CD4-positive, alpha-beta T cell (primary cell): ENCODE results near the gene AGAP1. TPM values are rescaled to one million over a fixed set of nuclear protein-coding genes. Genes with fewer than 3 reads are reported as not detected.

ENCODE experiments used
- ATAC-seq: fragments of 200-7000 bp; cut with Tn5 transposase; one replicate; pipeline ENCODE4 v1.10.0; 2022; ENCODE audit warnings: mild to moderate bottlenecking; ENCODE audit not compliant: poor library complexity
- CTCF ChIA-PET: fragments of 350-600 bp; sonication (Branson Sonifier 250); formaldehyde crosslinking; loops from one replicate; lab custom pipeline; 2021; ENCODE audit warnings: antibody characterized with exemption, inconsistent platforms; lab: Charles Lee
- POLR2A ChIA-PET: fragments of 350-600 bp; sonication (Branson Sonifier 250); formaldehyde crosslinking; loops from one replicate; lab custom pipeline; 2021; ENCODE audit warnings: antibody characterized with exemption, inconsistent platforms; lab: Charles Lee
- DNase-seq, 14 experiments: peaks; one replicate each; pipeline ENCODE4 v3.0.0-alpha.2; 2013 to 2020; ENCODE audit warnings: mixed read lengths in 2 of 14
- H3K27ac ChIP-seq, 2 donors: one replicate each; pipeline versions ENCODE4 v1.5.1 to v1.7.0; 2013; ENCODE audit warnings: low read length in 2 of 2, low read depth in 1 of 2, mild to moderate bottlenecking in 1 of 2
- H3K27me3 ChIP-seq, 2 experiments: 1 replicate in 1 of 2; 2 replicates in 1 of 2; pipeline versions ENCODE4 v1.6.1 to v1.7.0; 2013; ENCODE audit warnings: low read length in 2 of 2, control low read depth in 1 of 2, mild to moderate bottlenecking in 1 of 2, moderate library complexity in 1 of 2; ENCODE audit not compliant: insufficient read depth in 2 of 2, control insufficient read depth in 1 of 2
- H3K36me3 ChIP-seq: one replicate; pipeline ENCODE4 v1.6.1; 2013; ENCODE audit warnings: low read length, control low read depth; ENCODE audit not compliant: insufficient read depth
- H3K4me1 ChIP-seq: one replicate; pipeline ENCODE4 v1.6.1; 2013; ENCODE audit warnings: low read length, control low read depth; ENCODE audit not compliant: insufficient read depth
- H3K4me3 ChIP-seq: one replicate; pipeline ENCODE4 v1.5.1; 2013; ENCODE audit warnings: mild to moderate bottlenecking, low read length, moderate library complexity
- H3K9me3 ChIP-seq, 2 experiments: 1 replicate in 1 of 2; 2 replicates in 1 of 2; pipeline versions ENCODE4 v1.6.1 to v1.7.0; 2013; ENCODE audit warnings: low read length in 2 of 2, mild to moderate bottlenecking in 2 of 2, control low read depth in 1 of 2, moderate library complexity in 1 of 2; ENCODE audit not compliant: control insufficient read depth in 1 of 2, insufficient read depth in 1 of 2
- H3K27ac Mint-ChIP-seq: one replicate; pipeline ENCODE4 v1.8.0; 2020; ENCODE audit warnings: mixed read lengths
- H3K27me3 Mint-ChIP-seq: one replicate; pipeline ENCODE4 v1.8.0; 2021; ENCODE audit warnings: mixed read lengths
- H3K36me3 Mint-ChIP-seq: one replicate; pipeline ENCODE4 v1.8.0; 2021; ENCODE audit warnings: low read depth, mixed read lengths
- H3K4me1 Mint-ChIP-seq: one replicate; pipeline ENCODE4 v1.8.0; 2021; ENCODE audit warnings: low read depth, mixed read lengths
- H3K4me3 Mint-ChIP-seq: one replicate; pipeline ENCODE4 v1.8.0; 2020; ENCODE audit warnings: mild to moderate bottlenecking, mixed read lengths
- H3K9me3 Mint-ChIP-seq: one replicate; pipeline ENCODE4 v1.8.0; 2020; ENCODE audit warnings: mixed read lengths
- intact Hi-C, 2 experiments: fragments of 100-400 bp; cut with DNase I in 1 of 2; cut with micrococcal nuclease in 1 of 2; formaldehyde crosslinking; loops; one replicate each; pipeline versions ENCODE4 v1.15.1 to v1.9.0; 2023 to 2025; cut with DNase I, micrococcal nuclease
- total RNA-seq, 174 experiments: library from RNA in 2 of 174; stranded (reverse) in 2 of 174; gene quantifications; one replicate each; pipeline ENCODE4 v1.2.3 and lab custom pipeline; 2021 to 2026
- TF ChIP-seq, protein P1 (sequence below): fragments of 200-600 bp; IDR thresholded peaks from one replicate; pipeline ENCODE4 v1.8.0; 2022; ENCODE audit warnings: antibody characterized with exemption, mild to moderate bottlenecking

Gene AGAP1
- total RNA-seq, 2 experiments from 2014 or later = 2.6 to 3.1 TPM

DNA sequence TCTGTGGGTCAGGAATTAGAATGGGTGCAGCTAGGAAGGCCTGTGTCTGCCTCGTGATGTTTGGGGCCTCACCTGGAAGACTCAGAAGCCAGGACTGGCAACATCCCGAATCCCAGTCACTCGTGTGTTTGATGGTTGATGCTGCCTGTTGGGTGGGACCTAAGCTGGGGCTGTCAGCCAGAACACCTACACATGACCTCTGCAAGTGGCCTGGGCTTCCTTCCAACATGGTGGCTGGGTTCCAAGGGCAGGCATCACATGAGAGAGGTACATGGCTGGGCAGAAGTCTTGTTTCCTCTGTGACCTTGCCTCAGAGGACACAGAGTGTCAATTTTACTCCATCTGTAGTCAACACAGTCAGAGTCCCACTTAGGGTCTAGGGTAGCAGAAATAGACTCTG, 496.5 kb downstream of the AGAP1 start:
- H3K27me3 Mint-ChIP-seq = peaks cover 24% of the 10 kb centered on the region
- no peak overlapping the region for H3K4me3 Mint-ChIP-seq
- no peak for ATAC-seq

GRCh38 chr2:235992024-235992423, 498.2 kb downstream of the AGAP1 start:
- H3K4me1 Mint-ChIP-seq = no peaks in the 10 kb centered on the region
- Histone ChIP-seq H3K4me1 (no peaks in the 10 kb centered on the region), H3K27ac (no peak overlapping the region), H3K9me3 (peaks cover 0 to 27% of the 10 kb centered on the region in 2 experiments), H3K4me3 (no peak overlapping the region), H3K36me3 (no peaks in the 10 kb centered on the region), H3K27me3 (peaks cover 0 to 2% of the 10 kb centered on the region in 2 experiments)
- no peaks in the 10 kb centered on the region for H3K9me3 Mint-ChIP-seq
- DNase-seq = no peak
- peaks cover 18% of the 10 kb centered on the region for H3K27me3 Mint-ChIP-seq
- intact Hi-C loops = no loop called here
- no peaks in the 10 kb centered on the region for H3K36me3 Mint-ChIP-seq
- no peak overlapping the region for H3K4me3 Mint-ChIP-seq
- POLR2A ChIA-PET = no interaction called here
- no peak overlapping the region for H3K27ac Mint-ChIP-seq
- CTCF ChIA-PET = no interaction called here
- no peak for ATAC-seq
- TF ChIP-seq, protein P1, sequence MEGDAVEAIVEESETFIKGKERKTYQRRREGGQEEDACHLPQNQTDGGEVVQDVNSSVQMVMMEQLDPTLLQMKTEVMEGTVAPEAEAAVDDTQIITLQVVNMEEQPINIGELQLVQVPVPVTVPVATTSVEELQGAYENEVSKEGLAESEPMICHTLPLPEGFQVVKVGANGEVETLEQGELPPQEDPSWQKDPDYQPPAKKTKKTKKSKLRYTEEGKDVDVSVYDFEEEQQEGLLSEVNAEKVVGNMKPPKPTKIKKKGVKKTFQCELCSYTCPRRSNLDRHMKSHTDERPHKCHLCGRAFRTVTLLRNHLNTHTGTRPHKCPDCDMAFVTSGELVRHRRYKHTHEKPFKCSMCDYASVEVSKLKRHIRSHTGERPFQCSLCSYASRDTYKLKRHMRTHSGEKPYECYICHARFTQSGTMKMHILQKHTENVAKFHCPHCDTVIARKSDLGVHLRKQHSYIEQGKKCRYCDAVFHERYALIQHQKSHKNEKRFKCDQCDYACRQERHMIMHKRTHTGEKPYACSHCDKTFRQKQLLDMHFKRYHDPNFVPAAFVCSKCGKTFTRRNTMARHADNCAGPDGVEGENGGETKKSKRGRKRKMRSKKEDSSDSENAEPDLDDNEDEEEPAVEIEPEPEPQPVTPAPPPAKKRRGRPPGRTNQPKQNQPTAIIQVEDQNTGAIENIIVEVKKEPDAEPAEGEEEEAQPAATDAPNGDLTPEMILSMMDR = no peak

More for the DNA sequence above, 496.5 kb downstream of the AGAP1 start:
- Mint-ChIP-seq H3K9me3 (no peaks in the 10 kb centered on the region), H3K36me3 (no peaks in the 10 kb centered on the region), H3K4me1 (no peaks in the 10 kb centered on the region), H3K27ac (no peak overlapping the region)
- ChIA-PET POLR2A (no interaction called here), CTCF (no interaction called here)
- intact Hi-C loops = no loop called here
- TF ChIP-seq, protein P1 = no peak
- H3K27me3 ChIP-seq = peaks cover 0 to under 1% of the 10 kb centered on the region in 2 experiments
- peaks cover 0 to 22% of the 10 kb centered on the region in 2 experiments for H3K9me3 ChIP-seq
- no peak overlapping the region for H3K27ac ChIP-seq
- no peak overlapping the region for H3K4me3 ChIP-seq
- no peaks in the 10 kb centered on the region for H3K4me1 ChIP-seq
- no peak for DNase-seq
- H3K36me3 ChIP-seq = no peaks in the 10 kb centered on the region

DNA sequence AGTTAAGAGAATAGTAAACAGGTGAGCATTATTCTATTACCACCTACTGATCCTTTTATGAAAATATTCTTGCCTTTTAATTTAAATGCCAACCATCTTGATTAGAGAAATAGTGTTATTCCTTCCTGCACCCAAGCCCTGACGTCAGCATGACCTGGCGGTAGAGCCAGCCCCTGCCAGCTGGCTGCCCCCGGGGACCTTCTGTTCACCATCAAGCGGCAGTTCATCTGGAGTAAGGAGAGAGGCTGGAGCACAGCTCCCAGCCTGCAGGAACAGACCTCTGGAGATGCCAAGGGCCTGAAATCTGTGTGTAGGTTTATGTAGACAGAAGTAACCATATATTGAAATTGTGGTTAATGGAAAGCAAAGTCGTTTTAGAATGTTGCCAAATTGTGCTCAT, 502.6 kb downstream of the AGAP1 start:
- TF ChIP-seq, protein P1 = no peak
- no peaks in the 10 kb centered on the region for H3K4me1 Mint-ChIP-seq
- no peak for DNase-seq
- Histone ChIP-seq H3K27me3 (peaks cover 0 to 2% of the 10 kb centered on the region in 2 experiments), H3K4me3 (no peak overlapping the region), H3K9me3 (peaks cover 0 to 24% of the 10 kb centered on the region in 2 experiments), H3K4me1 (no peaks in the 10 kb centered on the region), H3K27ac (no peak overlapping the region), H3K36me3 (no peaks in the 10 kb centered on the region)
- CTCF ChIA-PET = interaction anchor here (1.3 kb wide), 1 partner anchor 9 kb away, joined by 4 read pairs; no protein-coding TSS in a partner anchor
- H3K27ac Mint-ChIP-seq = no peak overlapping the region
- H3K36me3 Mint-ChIP-seq = no peaks in the 10 kb centered on the region
- H3K9me3 Mint-ChIP-seq = no peaks in the 10 kb centered on the region
- H3K27me3 Mint-ChIP-seq = peaks cover 5% of the 10 kb centered on the region
- intact Hi-C loops = no loop called here
- POLR2A ChIA-PET = no interaction called here
- H3K4me3 Mint-ChIP-seq = no peak overlapping the region
- ATAC-seq = no peak
